HG03045 (cell line): ENCODE data around the gene IQCN.
A peak's percentile ranks its signal among the peaks of the same experiment; 100 is the strongest.

Experiments
- ATAC-seq: cut with Tn5 transposase; IDR thresholded peaks from one replicate; pipeline ENCODE4 v1.9.1; 2021; ENCODE audit warnings: mild to moderate bottlenecking, moderate library complexity; ENCODE audit not compliant: unreplicated experiment

IQCN gene

DNA sequence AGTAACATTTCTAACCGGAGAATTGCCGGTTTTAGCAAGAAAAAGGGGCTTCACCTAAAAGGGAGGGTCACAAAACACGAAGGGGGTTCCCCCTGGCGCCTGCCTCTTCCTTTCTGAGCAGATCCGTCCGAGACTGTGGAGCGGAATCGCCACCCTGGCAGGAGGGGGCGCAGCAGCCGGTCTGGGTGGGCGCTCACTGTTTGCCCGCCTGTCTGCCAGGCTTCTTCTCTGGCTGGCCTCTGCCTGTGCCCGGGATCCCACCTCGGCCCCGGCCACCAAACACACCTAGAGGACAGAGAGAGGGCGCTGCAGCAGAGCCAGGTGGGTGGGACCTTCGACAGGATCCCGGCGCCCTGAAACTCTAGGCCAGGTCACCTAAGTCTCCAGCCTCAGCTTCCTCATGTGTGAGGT lies 33.0 kb upstream of the IQCN start:
- no peak for ATAC-seq

DNA sequence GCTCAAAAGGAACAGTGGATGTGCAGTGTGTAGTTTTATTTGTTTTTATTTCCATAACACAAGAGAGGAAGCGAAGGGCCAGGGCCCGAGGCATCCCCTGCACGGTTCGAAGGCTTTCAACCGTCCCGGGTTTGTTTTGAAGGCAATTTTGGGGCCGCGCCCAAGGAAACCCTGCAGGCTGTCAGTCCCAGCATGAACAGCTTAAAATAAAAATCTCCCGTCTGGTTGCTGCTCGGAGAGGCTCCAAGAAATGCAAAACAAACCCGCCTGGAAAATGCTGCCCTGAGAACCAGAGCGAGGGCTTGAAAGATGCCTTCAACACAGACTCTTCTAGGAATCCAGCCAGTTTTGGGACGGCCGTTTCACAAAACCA lies 32.6 kb upstream of the IQCN start:
- no peak for ATAC-seq

- no peak for ATAC-seq
Observed at GRCh38 chr19:18306209-18306887, 32.1 kb upstream of the IQCN start.

- ATAC-seq, result peak; percentile 51
Observed at GRCh38 chr19:18304458-18305310, 30.4 kb upstream of the IQCN start.

GRCh38 chr19:18304208-18304457 lies 29.9 kb upstream of the IQCN start:
- ATAC-seq, result no peak

DNA sequence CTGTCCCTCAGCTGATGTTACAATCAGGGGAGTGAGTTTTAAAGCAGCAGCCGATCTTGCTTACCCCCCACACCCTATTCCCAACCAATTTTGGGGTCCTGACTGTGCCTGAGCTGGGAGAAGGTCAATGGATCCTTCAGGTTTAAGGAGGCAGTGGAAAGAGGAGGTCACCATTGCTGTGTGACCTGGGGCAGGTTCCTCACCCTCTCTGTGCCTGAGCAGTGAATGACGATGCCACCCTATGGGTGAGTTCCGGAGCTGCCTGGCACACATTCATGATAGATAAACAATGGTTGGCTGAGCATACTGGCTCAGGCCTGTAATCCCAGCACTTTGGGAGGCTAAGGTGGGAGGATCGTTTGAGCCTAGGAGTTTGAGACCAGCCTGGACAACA lies 27.5 kb upstream of the IQCN start:
- ATAC-seq, result no peak

DNA sequence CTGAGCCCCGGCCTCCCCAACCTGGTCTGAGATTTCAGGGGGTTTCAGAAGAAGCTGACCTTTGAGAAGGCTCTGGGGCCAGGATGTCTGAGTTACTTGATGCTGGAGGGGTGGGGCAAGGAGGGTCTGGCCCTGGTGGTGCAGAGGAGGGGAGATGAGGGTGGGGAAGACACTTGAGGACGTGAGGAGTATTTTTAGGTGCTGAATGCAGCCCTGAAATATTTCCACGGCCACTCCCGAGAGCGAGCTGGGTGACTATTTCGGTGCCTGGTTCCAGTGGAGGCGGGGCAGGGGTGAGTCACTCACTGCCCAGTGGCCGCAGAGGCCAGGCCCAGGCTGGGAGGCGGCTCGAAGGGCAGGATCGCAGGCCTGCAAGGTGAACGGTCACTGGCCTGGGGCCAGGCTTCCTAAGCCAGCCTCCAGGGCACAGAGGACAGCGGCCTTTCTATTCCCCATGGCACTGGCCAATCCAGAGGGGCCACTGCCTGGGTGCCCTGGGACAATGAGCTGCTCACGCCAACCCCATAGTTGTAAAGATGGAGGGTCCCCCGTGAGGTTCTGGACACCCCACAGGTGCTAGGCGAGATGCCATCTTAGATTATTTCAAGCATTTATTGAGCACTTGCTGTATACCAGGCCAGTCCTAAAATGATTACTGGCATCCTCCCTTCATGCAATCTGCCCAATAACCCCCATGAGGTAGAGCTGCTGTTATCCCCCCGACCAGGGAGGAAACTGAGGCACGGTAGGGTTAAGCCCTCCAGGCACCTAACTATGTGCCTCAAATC lies 26.9 kb upstream of the IQCN start:
- no peak for ATAC-seq

- ATAC-seq, result no peak
Observed at GRCh38 chr19:18299654-18300053, 25.4 kb upstream of the IQCN start.

- no peak for ATAC-seq
Observed at GRCh38 chr19:18298601-18299000, 24.3 kb upstream of the IQCN start.

DNA sequence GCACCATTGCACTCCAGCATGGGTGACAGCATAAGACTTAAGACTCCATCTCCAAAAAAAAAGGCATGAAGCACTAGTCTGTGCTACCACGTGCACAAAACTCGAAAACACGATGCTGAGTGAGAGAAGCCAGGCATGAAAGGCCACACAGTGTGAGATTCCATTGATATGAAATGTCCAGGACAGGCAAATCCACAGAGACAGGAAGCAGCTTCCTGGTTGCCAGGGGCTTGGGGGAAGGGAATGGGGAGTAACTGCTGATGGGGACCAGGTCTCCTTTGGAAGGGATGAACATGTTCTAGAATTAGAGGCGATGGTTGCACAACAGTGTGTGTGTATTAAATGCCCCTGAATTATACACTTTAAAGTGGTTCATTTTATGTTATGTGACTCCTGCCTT lies 23.1 kb upstream of the IQCN start:
- no peak for ATAC-seq

GRCh38 chr19:18295034-18295451 lies 20.8 kb upstream of the IQCN start:
- ATAC-seq, result no peak

DNA sequence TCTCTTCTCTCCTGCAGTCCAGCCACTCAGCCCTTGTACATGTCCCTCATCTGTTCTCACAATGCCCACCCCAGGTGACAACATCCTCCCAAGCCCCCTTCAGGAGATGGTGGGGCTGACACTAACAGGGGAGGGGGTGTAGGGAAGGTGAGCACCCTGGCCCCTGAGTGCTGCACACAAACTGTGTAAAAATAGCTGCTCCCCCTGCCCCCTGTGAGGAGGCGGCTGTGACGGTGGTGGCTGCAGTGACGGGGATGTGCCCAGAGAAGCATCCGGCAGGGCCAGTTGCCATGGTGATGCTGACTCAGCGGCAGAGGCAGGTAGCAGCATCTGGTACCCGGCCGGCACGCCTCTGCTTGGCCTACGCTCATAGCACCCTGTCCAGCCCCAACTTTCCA lies 20.2 kb upstream of the IQCN start:
- no peak for ATAC-seq

DNA sequence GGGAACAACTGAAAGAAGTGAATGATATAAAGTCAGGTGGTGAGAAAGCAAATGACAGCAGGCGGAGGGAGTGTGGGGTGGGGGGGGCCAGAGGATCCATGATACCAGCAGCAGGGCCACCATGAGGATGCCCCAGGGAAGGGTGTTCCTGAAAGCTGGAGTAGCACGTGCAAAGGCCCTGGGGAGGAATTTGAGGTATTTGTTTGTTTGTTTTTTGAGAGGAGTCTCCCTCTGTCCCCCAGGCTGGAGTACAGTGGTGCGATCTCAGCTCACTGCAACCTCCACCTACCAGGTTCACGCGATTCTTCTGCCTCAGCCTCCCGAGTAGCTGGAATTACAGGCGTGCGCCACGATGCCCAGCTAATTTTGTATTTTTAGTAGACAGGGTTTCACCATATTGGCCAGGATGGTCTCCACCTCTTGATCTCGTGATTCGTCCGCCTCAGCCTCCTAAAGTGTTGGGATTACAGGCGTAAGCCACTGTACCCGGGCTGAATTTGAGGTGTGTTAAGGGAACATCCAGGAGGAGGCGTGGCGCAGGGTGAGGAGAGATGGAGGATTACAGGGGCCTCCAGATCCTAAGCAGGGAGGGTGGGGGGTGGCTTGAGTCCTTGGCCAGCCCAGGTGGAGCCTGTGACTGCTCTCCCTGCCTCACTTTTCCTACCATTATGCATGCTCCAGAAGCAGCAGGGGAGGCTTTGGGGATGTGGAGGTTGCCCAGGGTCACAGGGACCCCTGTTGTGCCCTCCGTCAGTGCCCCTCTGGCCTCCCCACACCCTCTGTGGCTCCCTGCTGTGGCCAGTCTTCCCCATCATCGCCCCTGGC lies 19.6 kb upstream of the IQCN start:
- ATAC-seq, result no peak

- ATAC-seq, result no peak
Observed at GRCh38 chr19:18292810-18293641, 18.8 kb upstream of the IQCN start.

- no peak for ATAC-seq
Observed at GRCh38 chr19:18292462-18292809, 18.2 kb upstream of the IQCN start.

GRCh38 chr19:18291590-18292461 lies 17.6 kb upstream of the IQCN start:
- ATAC-seq, result peak; percentile 50

DNA sequence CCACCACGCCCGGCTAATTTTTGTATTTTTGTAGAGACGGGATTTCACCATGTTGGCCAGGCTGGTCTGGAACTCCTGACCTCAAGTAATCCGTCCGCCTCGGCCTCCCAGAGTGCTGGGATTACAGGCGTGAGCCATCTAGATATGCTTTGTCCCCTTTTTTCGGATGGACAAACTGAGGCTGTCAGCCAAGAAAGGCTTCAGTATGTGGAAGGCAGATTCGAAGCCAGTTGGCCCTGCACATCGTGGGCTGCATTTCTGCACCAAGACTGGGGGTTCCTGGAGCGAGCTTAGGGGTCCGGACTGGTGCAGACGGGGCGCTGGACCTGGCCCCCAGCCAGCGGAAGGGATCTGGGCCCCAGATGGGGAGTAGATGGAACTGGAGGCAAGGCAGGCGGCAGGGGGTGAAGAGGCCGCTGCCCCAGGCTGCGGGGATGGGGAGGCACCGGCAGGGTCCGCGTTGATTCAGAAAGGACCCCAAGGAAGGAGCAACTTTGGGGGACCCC lies 16.8 kb upstream of the IQCN start:
- no peak for ATAC-seq

DNA sequence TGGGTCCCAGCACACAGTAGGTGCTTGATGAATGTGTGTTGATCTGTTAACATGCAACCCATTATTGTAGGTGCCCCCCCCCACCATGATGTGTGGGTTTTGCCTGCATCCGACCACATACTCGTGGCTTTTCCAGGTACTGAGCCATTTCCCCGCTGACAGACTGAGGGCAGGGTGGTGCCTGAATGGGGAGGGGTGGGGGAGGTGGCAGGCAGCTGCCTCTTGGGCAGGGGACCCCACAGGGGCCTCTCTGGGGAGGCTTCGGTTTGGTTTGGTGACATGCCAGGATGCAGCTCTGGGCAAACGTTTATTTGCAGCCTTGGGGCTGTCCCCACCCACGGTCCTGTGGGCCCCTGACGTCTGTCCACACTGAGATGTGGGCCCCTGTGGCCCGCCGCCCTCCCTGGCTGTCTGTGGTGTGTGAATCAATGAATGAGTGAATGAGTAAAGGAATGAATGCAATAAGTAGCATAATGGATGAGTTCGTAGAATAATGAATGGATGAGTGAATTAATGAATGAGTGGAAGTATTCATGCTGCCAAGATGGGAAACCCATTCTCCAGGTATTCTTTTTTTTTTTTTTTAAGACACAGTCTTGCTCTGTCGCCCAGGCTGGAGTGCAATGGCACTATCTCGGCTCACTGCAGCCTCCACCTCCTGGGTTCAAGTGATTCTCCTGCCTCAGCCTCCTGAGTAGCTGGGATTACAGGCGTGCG lies 16.2 kb upstream of the IQCN start:
- ATAC-seq, result no peak
